GM18519 (cell line): ENCODE data around the gene RNF212.
A peak's percentile ranks its signal among the peaks of the same experiment; 100 is the strongest.

Experiments
- ATAC-seq: cut with Tn5 transposase; IDR thresholded peaks from one replicate; pipeline ENCODE4 v1.9.1; 2021; ENCODE audit warnings: mild to moderate bottlenecking, moderate library complexity; ENCODE audit not compliant: unreplicated experiment, low FRiP score

RNF212 gene

DNA sequence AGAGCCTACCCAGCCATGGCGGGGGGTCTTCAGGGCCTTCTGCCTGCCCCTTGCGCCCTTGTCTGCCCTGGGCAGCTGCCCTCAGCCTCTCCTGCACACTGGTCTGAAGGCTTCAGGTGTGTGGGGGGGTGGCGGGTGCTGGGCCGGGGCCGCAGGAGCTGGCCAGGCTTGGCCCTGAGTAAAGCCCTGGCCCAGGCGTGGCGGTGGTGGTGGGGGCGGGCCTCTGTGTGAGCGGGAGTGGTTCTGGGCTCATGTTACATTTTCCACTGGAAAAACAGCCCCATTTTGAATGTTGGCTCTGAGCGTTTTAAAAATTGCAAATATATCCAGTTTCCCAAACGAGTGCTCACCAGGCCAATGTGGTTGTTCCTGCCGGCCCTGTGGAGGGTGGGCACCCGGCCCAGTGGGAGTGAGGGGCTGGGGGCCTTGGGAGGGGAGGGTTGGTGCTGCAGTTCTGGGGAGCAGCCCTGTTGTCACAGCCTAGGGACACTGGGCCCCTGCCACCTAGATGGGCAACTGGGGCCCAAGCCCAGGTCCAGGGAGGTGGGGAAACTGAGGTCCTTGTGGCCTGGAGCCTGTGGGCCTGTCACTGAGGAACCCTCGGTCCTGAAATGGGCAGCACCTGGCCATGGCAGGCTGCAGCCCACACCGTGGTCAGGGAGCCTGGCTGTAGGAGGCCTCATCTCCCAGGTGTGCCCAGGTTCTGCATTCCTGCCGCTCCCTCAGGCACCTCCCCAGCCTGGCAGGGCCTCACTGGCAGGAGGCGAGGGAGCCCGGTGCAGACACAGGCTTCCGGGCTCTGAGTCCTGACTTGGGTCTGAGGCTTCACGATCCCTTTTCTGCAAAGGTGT, 73.6 kb downstream of the RNF212 start:
- no peak for ATAC-seq

GRCh38 chr4:1038948-1039492, 74.3 kb downstream of the RNF212 start:
- no peak for ATAC-seq

- no peak for ATAC-seq
Observed at GRCh38 chr4:1036976-1037810, 76.2 kb downstream of the RNF212 start.

- ATAC-seq = no peak
Observed at GRCh38 chr4:1036095-1036494, 77.3 kb downstream of the RNF212 start.

GRCh38 chr4:1035510-1035909, 77.9 kb downstream of the RNF212 start:
- ATAC-seq = no peak

DNA sequence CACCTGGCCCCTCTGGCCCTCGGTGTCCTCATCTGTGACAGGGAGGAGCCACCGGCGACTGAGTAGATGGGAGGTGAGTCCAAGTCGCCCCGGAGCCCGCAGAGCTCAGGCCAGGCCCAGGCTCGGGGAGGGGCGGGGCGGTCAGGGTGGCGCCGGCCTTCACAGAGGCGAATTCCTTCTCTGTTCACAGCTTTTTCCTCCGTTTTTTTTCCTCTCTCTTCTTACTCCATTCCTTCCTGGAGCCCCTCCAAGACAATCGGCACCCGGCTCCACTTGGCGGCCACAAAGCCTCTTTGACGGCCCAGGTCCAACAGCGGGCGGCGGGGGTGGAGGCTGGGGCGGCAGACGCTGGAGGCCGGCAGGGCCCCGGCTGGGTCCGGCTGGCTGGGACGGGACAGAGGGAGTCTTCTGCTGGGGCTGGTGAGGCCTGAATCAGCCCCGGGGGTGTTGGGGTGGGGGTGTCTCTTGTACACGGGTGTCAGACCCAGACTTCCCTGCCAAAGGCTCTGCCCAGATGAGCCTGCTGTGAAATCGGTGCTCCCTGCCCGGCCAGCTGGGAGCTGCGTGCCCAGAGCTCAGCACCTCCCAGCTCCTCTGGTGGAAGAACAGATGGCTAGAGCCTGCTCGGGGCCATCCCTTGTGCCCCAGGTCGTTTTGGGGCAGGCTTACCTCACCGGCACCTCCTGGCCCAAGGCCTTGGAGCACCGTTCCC, 79.4 kb downstream of the RNF212 start:
- ATAC-seq = no peak

DNA sequence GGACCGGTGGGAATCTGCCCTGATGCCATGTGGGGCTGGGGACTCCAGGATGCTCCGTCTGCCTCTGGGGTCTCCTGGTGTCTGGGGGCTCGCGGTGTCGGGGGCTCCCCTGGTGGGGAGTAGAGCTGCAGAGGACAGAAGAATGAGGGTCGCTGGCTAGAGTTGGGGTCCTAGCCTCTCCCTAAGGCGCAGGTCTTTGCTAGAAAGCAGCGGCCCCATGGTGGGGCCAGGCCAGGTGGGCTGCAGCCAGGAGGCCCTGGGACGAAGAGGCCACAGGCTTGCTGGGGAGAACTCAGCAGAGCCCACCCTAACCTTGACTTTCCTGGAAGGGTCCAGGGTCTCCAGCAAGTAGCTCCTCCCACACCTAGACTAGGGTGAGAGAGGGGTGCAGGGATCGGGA, 80.5 kb downstream of the RNF212 start:
- ATAC-seq = no peak

DNA sequence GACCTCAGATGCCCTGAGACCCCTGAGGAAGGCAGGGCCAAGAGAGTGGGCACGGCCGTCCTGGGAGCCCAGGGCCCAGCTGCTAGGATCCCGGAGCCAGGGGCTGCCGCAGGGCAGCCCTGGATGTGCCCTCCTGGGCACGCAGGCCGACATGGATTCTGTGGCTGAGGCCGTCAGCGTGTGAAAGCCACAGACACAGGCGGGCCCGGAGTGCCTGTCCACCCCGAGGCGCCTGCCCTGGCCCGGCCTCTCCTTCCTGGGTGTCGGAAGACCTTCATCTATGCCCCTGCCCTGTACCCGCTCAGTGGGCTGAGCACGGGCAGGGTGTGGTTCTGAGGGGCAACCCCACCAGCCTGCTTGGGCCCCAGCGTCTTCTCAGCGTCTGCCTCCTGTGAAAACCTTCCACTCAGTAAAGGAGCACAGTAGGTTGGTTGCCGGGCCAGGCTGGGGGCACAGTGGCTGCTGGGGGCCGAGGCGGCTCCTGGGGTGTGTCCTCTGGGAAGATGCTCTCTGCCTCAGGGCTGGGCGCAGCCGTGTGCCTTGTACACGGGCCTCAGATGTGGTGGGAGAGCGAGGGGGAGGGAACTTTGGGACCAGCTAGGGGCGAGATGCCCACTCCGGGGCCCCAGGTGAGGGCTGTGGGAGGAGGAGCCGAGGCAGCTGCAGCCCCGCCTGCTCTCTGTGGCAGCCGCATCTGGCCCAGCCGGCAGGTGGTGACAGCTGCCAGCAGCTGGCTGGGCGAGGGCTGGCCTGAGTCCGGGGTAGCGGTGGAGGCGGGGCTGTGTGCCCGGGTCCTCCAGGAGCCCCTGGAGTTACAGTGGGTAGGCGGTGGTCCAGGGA, 81.2 kb downstream of the RNF212 start:
- ATAC-seq = no peak

DNA sequence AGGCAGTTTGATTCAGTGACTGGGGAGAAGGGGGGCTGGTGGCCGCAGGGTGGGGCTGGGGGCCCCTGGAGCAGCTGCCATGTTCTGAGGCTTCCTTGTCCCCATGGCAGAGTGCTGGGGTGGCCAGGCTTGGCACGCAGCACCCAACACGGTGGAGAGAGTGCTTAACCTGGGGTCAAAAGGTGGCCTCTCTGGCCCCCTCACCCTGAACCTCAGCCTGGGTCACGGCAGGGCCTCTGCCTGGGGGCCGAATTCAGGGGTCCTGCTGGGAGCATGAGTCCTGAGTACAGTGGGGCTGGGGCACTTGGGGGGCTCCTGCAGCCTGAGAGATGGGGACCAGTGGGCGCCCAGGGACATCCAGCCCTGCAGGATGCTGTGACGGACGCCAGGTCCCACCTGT, 82.0 kb downstream of the RNF212 start:
- no peak for ATAC-seq

DNA sequence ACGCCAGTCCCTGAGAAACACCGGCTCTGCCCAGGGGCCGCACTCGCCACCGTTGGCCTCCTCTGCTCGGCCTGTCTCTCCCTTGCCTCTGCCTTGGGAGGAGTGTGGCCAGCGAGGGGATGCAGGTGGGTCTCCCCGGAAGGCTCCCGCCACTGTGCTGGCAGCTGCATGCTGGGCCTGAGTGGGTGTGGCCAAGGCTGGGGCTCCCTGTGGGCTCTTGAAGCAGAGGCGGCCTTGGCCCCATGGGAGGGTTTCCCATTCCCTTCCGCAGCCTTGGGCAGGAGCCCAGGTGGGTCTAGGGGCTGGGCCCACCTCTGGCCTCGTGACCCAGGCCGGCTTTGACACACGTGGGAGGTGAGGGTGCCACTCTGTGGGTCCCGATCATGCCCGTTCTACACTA, 82.8 kb downstream of the RNF212 start:
- no peak for ATAC-seq

DNA sequence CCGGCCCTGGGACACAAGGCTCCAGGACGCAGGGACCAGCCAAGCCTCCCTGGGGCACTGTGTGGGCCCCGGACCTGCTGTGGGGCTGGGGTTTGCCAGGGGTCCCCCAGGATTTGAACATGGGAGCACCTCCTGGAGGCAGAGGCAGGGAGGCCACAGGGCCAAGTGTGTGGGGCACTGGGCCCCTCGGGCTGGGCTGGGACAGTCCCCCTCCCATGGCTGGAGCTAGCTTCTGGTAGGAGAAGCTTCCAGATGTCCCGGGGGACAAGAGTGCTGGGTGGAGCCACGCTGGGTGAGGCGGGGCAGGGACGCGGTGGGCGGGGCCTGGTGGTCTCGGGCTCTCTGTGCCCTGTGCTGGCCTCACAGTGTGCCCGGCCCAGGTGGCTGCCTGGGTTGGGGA, 83.3 kb downstream of the RNF212 start:
- ATAC-seq = no peak

DNA sequence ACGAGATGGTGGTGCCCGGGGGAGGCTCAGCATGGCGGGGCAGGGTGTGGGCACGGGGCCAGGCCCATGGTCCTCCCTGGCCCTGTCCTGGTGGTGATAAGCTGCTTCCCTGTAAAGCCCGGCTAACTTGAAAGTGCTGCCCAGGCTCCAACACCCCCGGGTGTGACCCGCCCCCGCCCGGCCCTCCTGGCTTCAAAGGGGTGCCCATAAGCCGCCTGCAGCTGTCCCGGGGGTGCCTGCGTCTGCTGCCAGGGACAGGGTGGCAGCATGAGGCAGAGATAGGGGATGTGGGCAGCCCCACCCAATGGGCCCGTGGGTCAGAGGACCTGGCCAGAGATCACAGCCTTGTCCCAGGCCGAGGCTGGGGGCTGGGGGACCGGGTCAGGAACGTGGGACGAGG, 83.8 kb downstream of the RNF212 start:
- no peak for ATAC-seq

DNA sequence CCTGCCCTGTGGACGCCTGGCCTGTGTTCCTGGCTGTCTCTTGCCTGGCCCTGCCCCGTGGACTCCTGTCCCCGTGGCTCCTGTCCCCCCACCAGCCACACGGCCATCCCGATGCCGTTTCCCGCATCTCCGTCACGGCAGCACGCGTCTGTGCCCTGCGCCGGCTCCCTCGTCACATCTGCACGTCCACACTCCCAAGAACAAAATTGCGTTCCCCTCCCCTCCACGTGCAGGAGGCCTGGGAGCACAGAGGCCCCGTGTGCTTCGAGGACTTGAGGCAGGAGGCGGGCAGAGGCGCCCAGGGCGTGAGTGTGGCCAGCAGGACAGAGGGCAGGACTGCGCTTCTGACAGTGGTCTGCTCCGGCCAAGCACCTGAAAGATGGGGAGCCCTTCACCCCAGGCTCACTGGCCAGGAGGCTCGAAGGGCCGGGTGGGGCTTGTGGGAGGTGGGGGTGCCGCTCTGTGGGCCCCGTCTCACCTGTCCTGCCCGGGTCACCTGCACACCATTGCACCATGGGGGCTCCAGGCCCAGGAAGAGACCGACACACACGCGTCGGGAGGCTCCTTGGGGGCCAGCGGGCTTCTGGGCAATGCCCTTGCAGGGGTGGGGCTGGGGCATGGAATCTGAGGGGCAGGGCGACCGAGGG, 84.7 kb downstream of the RNF212 start:
- ATAC-seq = no peak

DNA sequence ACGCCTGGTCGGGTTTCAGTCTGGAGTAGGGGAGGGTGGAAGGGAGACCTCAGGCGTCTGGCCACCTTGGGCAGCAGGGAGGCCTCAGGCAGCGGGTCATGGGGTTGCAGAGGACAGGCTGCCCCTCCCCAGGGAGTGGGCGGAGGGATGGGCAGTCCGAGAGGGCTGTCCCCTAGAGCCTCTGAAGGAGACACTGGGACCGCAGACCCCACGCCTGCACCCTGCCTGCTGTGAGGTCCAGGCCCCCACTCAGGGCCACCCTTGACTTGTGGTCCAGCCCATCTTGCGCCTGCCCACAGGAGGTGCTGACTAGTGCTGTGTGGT, 85.5 kb downstream of the RNF212 start:
- ATAC-seq = no peak

DNA sequence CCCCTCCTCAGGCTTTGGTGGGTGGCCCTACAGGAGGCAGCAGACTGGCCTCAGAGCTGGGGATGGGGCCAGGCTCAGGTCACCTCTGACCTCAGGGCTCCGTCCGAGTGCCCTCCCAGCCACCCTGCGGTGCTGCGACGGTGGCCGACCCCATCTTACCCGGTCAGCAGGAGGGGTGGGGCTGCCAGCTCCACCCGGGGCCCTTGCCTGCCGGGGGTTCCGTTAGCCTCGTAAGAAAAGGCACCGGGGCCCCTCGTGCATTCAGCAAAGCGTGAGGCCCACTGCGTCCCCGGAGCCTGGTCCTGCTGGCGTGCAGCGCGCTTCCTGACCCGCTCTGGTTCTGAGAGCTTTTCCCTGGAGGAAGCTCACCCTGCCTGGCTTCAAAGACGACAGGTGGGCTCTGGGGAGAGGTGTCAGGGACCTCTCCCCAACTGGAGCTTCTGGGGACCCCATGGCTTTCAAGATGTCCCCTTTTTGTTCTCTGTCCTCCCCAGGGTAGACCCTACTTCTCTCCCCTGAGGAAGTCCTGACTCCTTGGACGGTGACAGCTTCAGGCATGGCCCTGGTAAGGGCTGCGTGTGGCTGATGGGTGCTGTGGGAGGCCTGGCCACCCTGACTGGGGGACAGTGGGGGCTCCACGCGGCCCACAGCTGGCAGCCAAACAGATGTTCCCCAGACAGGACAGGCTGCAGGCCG, 86.0 kb downstream of the RNF212 start:
- ATAC-seq = no peak

GRCh38 chr4:1026115-1026514, 87.2 kb downstream of the RNF212 start:
- ATAC-seq = peak; percentile 48

GRCh38 chr4:1024882-1025545, 88.3 kb downstream of the RNF212 start:
- no peak for ATAC-seq

DNA sequence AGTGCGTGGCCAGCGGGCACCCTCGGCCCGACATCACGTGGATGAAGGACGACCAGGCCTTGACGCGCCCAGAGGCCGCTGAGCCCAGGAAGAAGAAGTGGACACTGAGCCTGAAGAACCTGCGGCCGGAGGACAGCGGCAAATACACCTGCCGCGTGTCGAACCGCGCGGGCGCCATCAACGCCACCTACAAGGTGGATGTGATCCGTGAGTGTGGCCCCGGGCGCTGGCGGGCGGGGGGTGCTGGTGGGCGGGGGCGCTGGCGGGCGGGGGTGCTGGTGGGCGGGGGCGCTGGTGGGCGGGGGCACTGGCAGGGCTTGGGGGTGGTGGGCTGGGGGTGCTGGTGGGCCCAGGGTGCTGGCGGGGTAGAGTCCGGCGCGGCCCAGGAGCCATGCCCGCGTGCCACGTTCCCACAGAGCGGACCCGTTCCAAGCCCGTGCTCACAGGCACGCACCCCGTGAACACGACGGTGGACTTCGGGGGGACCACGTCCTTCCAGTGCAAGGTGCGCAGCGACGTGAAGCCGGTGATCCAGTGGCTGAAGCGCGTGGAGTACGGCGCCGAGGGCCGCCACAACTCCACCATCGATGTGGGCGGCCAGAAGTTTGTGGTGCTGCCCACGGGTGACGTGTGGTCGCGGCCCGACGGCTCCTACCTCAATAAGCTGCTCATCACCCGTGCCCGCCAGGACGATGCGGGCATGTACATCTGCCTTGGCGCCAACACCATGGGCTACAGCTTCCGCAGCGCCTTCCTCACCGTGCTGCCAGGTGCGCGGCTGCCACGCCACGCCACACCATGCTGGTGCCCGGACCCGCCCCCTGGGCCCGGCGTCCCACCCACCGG, 89.2 kb downstream of the RNF212 start:
- no peak for ATAC-seq
